A673 (cell line): Measurements from ENCODE around the gene TENM3.

Experiments used
- EZH2 ChIP-seq: fragments of 200-600 bp; sonication (generic); IDR thresholded peaks from 2 replicates; pipeline ENCODE4 v1.6.1; 2017; ENCODE audit warnings: borderline replicate concordance, low read depth, mild to moderate bottlenecking, mixed read lengths, antibody characterized with exemption, low read length; ENCODE audit not compliant: poor library complexity, severe bottlenecking
- TF ChIP-seq, protein P1 (sequence below): fragments of 300-800, 200-600 bp; sonication (generic); conservative IDR thresholded peaks from 2 replicates; pipeline ENCODE4 v1.5.1; 2017; ENCODE audit warnings: low read depth, mild to moderate bottlenecking, antibody characterized with exemption, low read length, moderate library complexity, mixed read lengths

DNA sequence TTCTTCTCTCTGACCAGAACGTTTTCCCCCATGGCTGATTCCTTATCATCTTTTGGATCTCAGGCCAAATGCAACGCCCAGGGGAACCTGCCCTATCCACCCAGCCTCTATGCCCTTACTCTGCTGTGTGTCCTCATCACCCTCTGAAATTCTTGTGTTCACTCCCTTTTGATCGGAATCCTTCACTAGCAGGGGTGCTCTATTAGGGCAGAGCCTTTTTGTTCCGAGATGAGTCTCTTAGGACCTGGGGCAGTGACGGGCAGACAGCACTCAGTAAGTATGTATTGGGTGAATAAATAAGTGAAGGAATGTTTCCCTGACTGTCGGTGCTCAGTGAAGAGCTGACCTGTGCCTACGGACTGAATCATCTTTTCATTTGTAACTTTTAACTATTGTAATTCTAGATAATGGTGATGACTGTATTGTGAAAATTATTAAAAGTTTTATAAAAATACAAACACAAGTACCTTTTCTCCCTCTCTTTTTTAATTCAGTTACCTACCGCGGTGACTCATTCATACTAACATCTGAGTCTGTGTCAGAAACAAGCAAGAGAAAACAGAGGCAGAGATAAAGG, 4.8 kb upstream of the TENM3 start:
- TF ChIP-seq, protein P1, sequence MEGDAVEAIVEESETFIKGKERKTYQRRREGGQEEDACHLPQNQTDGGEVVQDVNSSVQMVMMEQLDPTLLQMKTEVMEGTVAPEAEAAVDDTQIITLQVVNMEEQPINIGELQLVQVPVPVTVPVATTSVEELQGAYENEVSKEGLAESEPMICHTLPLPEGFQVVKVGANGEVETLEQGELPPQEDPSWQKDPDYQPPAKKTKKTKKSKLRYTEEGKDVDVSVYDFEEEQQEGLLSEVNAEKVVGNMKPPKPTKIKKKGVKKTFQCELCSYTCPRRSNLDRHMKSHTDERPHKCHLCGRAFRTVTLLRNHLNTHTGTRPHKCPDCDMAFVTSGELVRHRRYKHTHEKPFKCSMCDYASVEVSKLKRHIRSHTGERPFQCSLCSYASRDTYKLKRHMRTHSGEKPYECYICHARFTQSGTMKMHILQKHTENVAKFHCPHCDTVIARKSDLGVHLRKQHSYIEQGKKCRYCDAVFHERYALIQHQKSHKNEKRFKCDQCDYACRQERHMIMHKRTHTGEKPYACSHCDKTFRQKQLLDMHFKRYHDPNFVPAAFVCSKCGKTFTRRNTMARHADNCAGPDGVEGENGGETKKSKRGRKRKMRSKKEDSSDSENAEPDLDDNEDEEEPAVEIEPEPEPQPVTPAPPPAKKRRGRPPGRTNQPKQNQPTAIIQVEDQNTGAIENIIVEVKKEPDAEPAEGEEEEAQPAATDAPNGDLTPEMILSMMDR = no peak
- TF ChIP-seq EZH2 = no peak
